KMS-11 (cell line): ENCODE results near the gene RESF1.

ENCODE experiments used
- H2AFZ ChIP-seq: fragments of 200-600 bp; sonication (generic); 2 replicates; pipeline ENCODE4 v1.6.1; 2016; ENCODE audit warnings: antibody characterized with exemption, mixed run types, low read depth
- H3K27ac ChIP-seq: fragments of 200-600 bp; sonication (generic); 2 replicates; pipeline ENCODE4 v1.6.1; 2016; ENCODE audit warnings: mild to moderate bottlenecking, mixed run types
- H3K27me3 ChIP-seq: fragments of 200-600 bp; sonication (generic); 2 replicates; pipeline ENCODE4 v1.6.1; 2017; ENCODE audit warnings: mild to moderate bottlenecking, low read depth, mixed run types, moderate library complexity; ENCODE audit not compliant: insufficient read depth
- H3K36me3 ChIP-seq: fragments of 200-600 bp; sonication (generic); 2 replicates; pipeline ENCODE4 v1.6.1; 2017; ENCODE audit warnings: mild to moderate bottlenecking, mixed run types; ENCODE audit not compliant: insufficient read depth
- H3K4me1 ChIP-seq: fragments of 200-600 bp; sonication (generic); 2 replicates; pipeline ENCODE4 v1.6.1; 2016; ENCODE audit warnings: mild to moderate bottlenecking, low read depth, mixed run types; ENCODE audit not compliant: poor library complexity, severe bottlenecking
- H3K4me2 ChIP-seq: fragments of 200-600 bp; sonication (generic); 2 replicates; pipeline ENCODE4 v1.7.0; 2016; ENCODE audit warnings: mild to moderate bottlenecking, mixed run types
- H3K4me3 ChIP-seq: fragments of 200-600 bp; sonication (generic); IDR thresholded peaks from 2 replicates; pipeline ENCODE4 v1.6.1; 2017; ENCODE audit warnings: low read depth, low read length, mixed read lengths; ENCODE audit not compliant: insufficient read depth
- H3K79me2 ChIP-seq: fragments of 200-600 bp; sonication (generic); 2 replicates; pipeline ENCODE4 v1.6.1; 2016; ENCODE audit warnings: low read depth, mixed run types; ENCODE audit not compliant: insufficient read depth
- H3K9ac ChIP-seq: fragments of 200-600 bp; sonication (generic); 2 replicates; pipeline ENCODE4 v1.6.1; 2016; ENCODE audit warnings: mild to moderate bottlenecking, mixed run types
- H4K20me1 ChIP-seq: fragments of 200-600 bp; sonication (generic); 2 replicates; pipeline ENCODE4 v1.6.1; 2016; ENCODE audit warnings: mild to moderate bottlenecking, mixed run types; ENCODE audit not compliant: insufficient read depth
- CTCF ChIP-seq: fragments of 200-600 bp; sonication (generic); conservative IDR thresholded peaks from 2 replicates; pipeline ENCODE4 v1.6.1; 2017; ENCODE audit warnings: low read depth, mild to moderate bottlenecking, antibody characterized with exemption, low read length, moderate library complexity, mixed read lengths

RESF1 gene

GRCh38 chr12:31922341-31923062, 36.7 kb upstream of the RESF1 start:
- no peak for TF ChIP-seq CTCF
- Histone ChIP-seq H3K4me2 (no peak overlapping the region), H2AFZ (no peak overlapping the region), H3K27ac (no peak overlapping the region), H3K27me3 (no peaks in the 10 kb centered on the region), H3K4me3 (no peak overlapping the region), H3K4me1 (no peaks in the 10 kb centered on the region), H3K36me3 (no peaks in the 10 kb centered on the region), H3K79me2 (no peaks in the 10 kb centered on the region), H4K20me1 (no peaks in the 10 kb centered on the region), H3K9ac (no peak overlapping the region)

- no peak overlapping the region for H3K4me3 ChIP-seq
- H3K4me2 ChIP-seq: no peak overlapping the region
- H3K27ac ChIP-seq: no peak overlapping the region
- H3K27me3 ChIP-seq: no peaks in the 10 kb centered on the region
- H3K79me2 ChIP-seq: no peaks in the 10 kb centered on the region
- H2AFZ ChIP-seq: no peak overlapping the region
- H3K36me3 ChIP-seq: no peaks in the 10 kb centered on the region
- H4K20me1 ChIP-seq: no peaks in the 10 kb centered on the region
- no peak for TF ChIP-seq CTCF
- no peak overlapping the region for H3K9ac ChIP-seq
- H3K4me1 ChIP-seq: no peaks in the 10 kb centered on the region
Observed at GRCh38 chr12:31923063-31923412, 36.2 kb upstream of the RESF1 start.

GRCh38 chr12:31928246-31929026, 30.8 kb upstream of the RESF1 start:
- H4K20me1 ChIP-seq: no peaks in the 10 kb centered on the region
- no peaks in the 10 kb centered on the region for H3K36me3 ChIP-seq
- no peak overlapping the region for H3K9ac ChIP-seq
- H3K4me1 ChIP-seq: no peaks in the 10 kb centered on the region
- no peak overlapping the region for H2AFZ ChIP-seq
- no peak overlapping the region for H3K4me3 ChIP-seq
- H3K4me2 ChIP-seq: no peak overlapping the region
- H3K79me2 ChIP-seq: no peaks in the 10 kb centered on the region
- no peaks in the 10 kb centered on the region for H3K27me3 ChIP-seq
- H3K27ac ChIP-seq: no peak overlapping the region
- no peak for TF ChIP-seq CTCF

GRCh38 chr12:31929027-31929526, 30.1 kb upstream of the RESF1 start:
- Histone ChIP-seq H4K20me1 (no peaks in the 10 kb centered on the region), H3K9ac (no peak overlapping the region), H3K27ac (no peak overlapping the region), H2AFZ (no peak overlapping the region), H3K36me3 (no peaks in the 10 kb centered on the region), H3K4me2 (no peak overlapping the region), H3K79me2 (no peaks in the 10 kb centered on the region), H3K4me1 (no peaks in the 10 kb centered on the region), H3K27me3 (no peaks in the 10 kb centered on the region), H3K4me3 (no peak overlapping the region)
- no peak for TF ChIP-seq CTCF
